Hepatocyte (in vitro differentiated cells): ENCODE data around the gene NCOR2. TPM values are rescaled to one million over a fixed set of nuclear protein-coding genes. Genes with fewer than 3 reads are reported as not detected.

ENCODE experiments used
- DNase-seq: peaks from one replicate; pipeline ENCODE4 v3.0.0-alpha.2; 2016; ENCODE audit warnings: low spot score
- H2AFZ ChIP-seq: fragments of 200-600 bp; sonication (generic); 2 replicates; pipeline ENCODE4 v1.6.0; 2016; ENCODE audit warnings: antibody characterized with exemption, mild to moderate bottlenecking
- H3K27ac ChIP-seq: fragments of 200-600 bp; sonication (generic); 2 replicates; pipeline ENCODE4 v1.5.1; 2016; ENCODE audit warnings: mild to moderate bottlenecking
- H3K27me3 ChIP-seq: fragments of 200-600 bp; sonication (generic); 2 replicates; pipeline ENCODE4 v1.6.1; 2016
- H3K36me3 ChIP-seq: fragments of 200-600 bp; sonication (generic); replicated peaks from 2 replicates; pipeline ENCODE4 v1.5.1; 2016; ENCODE audit warnings: low read depth; ENCODE audit not compliant: insufficient read depth
- H3K4me1 ChIP-seq: fragments of 200-600 bp; sonication (generic); 2 replicates; pipeline ENCODE4 v1.5.1; 2016; ENCODE audit warnings: mild to moderate bottlenecking, moderate library complexity; ENCODE audit not compliant: insufficient read depth
- H3K4me2 ChIP-seq: fragments of 200-600 bp; sonication (generic); 2 replicates; pipeline ENCODE4 v1.6.0; 2016
- H3K4me3 ChIP-seq: fragments of 200-600 bp; sonication (generic); 2 replicates; pipeline ENCODE4 v1.5.1; 2016; ENCODE audit warnings: mild to moderate bottlenecking
- H3K79me2 ChIP-seq: fragments of 200-600 bp; sonication (generic); 2 replicates; pipeline ENCODE4 v1.6.0; 2017; ENCODE audit warnings: mild to moderate bottlenecking
- H3K9me2 ChIP-seq: fragments of 200-600 bp; sonication (generic); replicated peaks from 2 replicates; pipeline ENCODE4 v1.6.0; 2017; ENCODE audit warnings: mild to moderate bottlenecking; ENCODE audit not compliant: insufficient read depth
- H3K9me3 ChIP-seq: fragments of 200-600 bp; sonication (generic); 2 replicates; pipeline ENCODE4 v1.5.1; 2016; ENCODE audit warnings: low read depth, mild to moderate bottlenecking
- H4K20me1 ChIP-seq: fragments of 200-600 bp; sonication (generic); 2 replicates; pipeline ENCODE4 v1.6.0; 2016; ENCODE audit warnings: mild to moderate bottlenecking; ENCODE audit not compliant: insufficient read depth, poor library complexity, severe bottlenecking
- EZH2 ChIP-seq: fragments of 200-600 bp; sonication (generic); IDR thresholded peaks from 2 replicates; pipeline ENCODE4 v1.6.1; 2016; ENCODE audit warnings: antibody characterized with exemption, mild to moderate bottlenecking, borderline replicate concordance
- EZH2phosphoT487 ChIP-seq: fragments of 200-600 bp; sonication (generic); IDR thresholded peaks from one replicate; pipeline ENCODE4 v1.6.1; 2018; ENCODE audit warnings: antibody characterized with exemption, mild to moderate bottlenecking, low read depth, moderate library complexity; ENCODE audit not compliant: unreplicated experiment, severe bottlenecking
- WGBS: methylation state at CpG from one replicate; pipeline ENCODE4 v1.1.6; 2016; ENCODE audit warnings: low lambda C conversion rate; ENCODE audit errors: missing lambda C conversion rate; 5-methylcytosine and 5-hydroxymethylcytosine counted together
- polyA plus RNA-seq: library from polyadenylated mRNA; unstranded; fragments of >200 nt; fragmentation: Nextera tagmentation; extraction: Ambion mirVana; gene quantifications from 2 replicates; pipeline ENCODE4 v1.2.1, GENCODE V29; 2016
- total RNA-seq: library from RNA; depleted of rRNA; stranded (reverse); fragments of >200 nt; gene quantifications from 2 replicates; pipeline ENCODE4 v1.2.3, GENCODE V29; 2014
- TF ChIP-seq, protein P1 (sequence below): fragments of 200-600 bp; sonication (generic); IDR thresholded peaks from 2 replicates; pipeline ENCODE4 v1.5.1; 2016; ENCODE audit warnings: antibody characterized with exemption, mild to moderate bottlenecking; ENCODE audit not compliant: poor library complexity

Gene NCOR2
- total and polyA plus RNA-seq, 2 experiments from 2014 or later, result 40.3 to 121 TPM

DNA sequence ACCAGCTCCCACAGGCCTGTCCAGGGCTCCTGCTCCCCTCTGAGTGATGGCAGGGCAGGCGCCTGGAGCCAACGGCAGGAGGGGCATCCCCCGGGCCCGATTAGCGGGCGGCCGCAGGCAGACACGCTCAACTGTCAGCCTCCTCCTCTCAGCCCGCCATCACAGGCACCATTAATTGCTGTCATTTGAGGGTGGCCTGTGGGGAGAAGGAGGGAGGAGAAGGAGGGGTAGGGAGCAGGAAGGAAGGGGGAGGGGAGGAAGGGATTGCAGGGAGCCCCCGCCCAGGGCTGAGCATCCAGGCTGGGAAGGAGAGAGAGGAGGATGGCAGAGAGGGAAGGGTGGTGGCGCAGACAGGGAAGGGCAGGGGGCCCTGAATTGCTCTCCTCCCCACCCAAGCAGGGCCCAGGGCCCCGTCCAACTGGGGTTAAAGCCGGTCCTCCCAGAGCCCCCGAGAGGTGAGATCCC lies 36.1 kb downstream of the NCOR2 start:
- Histone ChIP-seq H3K9me3 (no peaks in the 10 kb centered on the region), H3K4me3 (no peak overlapping the region), H3K79me2 (peaks cover 98% of the 10 kb centered on the region), H3K4me2 (no peak overlapping the region), H3K27ac (peak overlapping the region; percentile 27), H3K4me1 (peaks cover 34% of the 10 kb centered on the region), H3K36me3 (no peaks in the 10 kb centered on the region), H3K27me3 (no peaks in the 10 kb centered on the region), H3K9me2 (no peaks in the 10 kb centered on the region), H4K20me1 (peaks cover 65% of the 10 kb centered on the region), H2AFZ (no peak overlapping the region)
- 70% methylated on average over 9 of the region's 14 CpGs for WGBS
- DNase-seq, result no peak
- TF ChIP-seq, protein P1, sequence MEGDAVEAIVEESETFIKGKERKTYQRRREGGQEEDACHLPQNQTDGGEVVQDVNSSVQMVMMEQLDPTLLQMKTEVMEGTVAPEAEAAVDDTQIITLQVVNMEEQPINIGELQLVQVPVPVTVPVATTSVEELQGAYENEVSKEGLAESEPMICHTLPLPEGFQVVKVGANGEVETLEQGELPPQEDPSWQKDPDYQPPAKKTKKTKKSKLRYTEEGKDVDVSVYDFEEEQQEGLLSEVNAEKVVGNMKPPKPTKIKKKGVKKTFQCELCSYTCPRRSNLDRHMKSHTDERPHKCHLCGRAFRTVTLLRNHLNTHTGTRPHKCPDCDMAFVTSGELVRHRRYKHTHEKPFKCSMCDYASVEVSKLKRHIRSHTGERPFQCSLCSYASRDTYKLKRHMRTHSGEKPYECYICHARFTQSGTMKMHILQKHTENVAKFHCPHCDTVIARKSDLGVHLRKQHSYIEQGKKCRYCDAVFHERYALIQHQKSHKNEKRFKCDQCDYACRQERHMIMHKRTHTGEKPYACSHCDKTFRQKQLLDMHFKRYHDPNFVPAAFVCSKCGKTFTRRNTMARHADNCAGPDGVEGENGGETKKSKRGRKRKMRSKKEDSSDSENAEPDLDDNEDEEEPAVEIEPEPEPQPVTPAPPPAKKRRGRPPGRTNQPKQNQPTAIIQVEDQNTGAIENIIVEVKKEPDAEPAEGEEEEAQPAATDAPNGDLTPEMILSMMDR, result no peak
- no peak for TF ChIP-seq EZH2
- no peak for TF ChIP-seq EZH2phosphoT487

GRCh38 chr12:124530637-124531263 lies 36.7 kb downstream of the NCOR2 start:
- Histone ChIP-seq H3K9me3 (no peaks in the 10 kb centered on the region), H3K27ac (peak overlapping the region; percentile 27), H3K36me3 (no peaks in the 10 kb centered on the region), H3K27me3 (no peaks in the 10 kb centered on the region), H4K20me1 (peaks cover 65% of the 10 kb centered on the region), H3K4me1 (peaks cover 34% of the 10 kb centered on the region), H2AFZ (no peak overlapping the region), H3K9me2 (no peaks in the 10 kb centered on the region), H3K4me3 (no peak overlapping the region), H3K79me2 (peaks cover 98% of the 10 kb centered on the region), H3K4me2 (no peak overlapping the region)
- TF ChIP-seq, protein P1, result no peak
- TF ChIP-seq EZH2phosphoT487, result no peak
- no peak for TF ChIP-seq EZH2
- no peak for DNase-seq
- WGBS, result 73% methylated on average over 9 of the region's 9 CpGs

- no peaks in the 10 kb centered on the region for H3K9me3 ChIP-seq
- H3K4me1 ChIP-seq, result peaks cover 34% of the 10 kb centered on the region
- WGBS, result 75% methylated on average over 6 of the region's 6 CpGs
- no peak for TF ChIP-seq EZH2phosphoT487
- TF ChIP-seq, protein P1, result no peak
- no peak for TF ChIP-seq EZH2
- H3K36me3 ChIP-seq, result no peaks in the 10 kb centered on the region
- no peaks in the 10 kb centered on the region for H3K9me2 ChIP-seq
- H2AFZ ChIP-seq, result no peak overlapping the region
- DNase-seq, result no peak
- no peaks in the 10 kb centered on the region for H3K27me3 ChIP-seq
- H3K4me2 ChIP-seq, result no peak overlapping the region
- peaks cover 98% of the 10 kb centered on the region for H3K79me2 ChIP-seq
- no peak overlapping the region for H3K4me3 ChIP-seq
- no peak overlapping the region for H3K27ac ChIP-seq
- peaks cover 59% of the 10 kb centered on the region for H4K20me1 ChIP-seq
Measured at GRCh38 chr12:124529565-124530276, 37.7 kb downstream of the NCOR2 start.
